Uterus (tissue), 2 donors: Measurements from ENCODE around the gene LRSAM1.

Source experiments
- POLR2A ChIP-seq, 2 donors: fragments of 450-650 bp; IDR thresholded peaks; one replicate each; pipeline ENCODE4 v1.6.1; 2016; ENCODE audit warnings: antibody characterized with exemption in 2 of 2, mild to moderate bottlenecking in 1 of 2, moderate library complexity in 1 of 2
- TF ChIP-seq, protein P1 (sequence below), 4 experiments: fragments of 200-600 bp in 2 of 4; fragments of 450-650 bp in 2 of 4; sonication (generic) in 2 of 4; IDR thresholded peaks; one replicate each; pipeline ENCODE4 v1.5.1; 2016 to 2019; ENCODE audit warnings: antibody characterized with exemption in 4 of 4, mild to moderate bottlenecking in 2 of 4, moderate library complexity in 1 of 4

DNA sequence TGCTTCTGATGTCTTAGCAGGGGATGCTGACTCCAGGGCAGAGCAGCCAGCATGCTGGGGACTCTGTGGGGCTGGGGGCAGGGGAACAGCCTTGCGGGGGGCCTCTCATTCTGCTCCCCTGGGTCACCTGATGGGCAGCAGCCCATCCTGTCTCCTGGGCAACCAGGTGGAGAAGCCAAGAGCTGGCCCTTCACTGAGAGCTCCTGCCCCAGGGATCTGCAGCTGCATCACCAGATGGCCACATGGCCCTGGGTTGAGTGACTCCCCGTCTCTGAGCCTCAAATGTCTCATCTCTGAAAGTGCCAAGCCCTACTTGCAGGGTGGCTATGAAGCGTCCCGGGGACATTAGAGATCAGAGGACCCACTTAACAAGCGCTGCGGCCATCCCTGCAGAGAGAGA, 49.1 kb downstream of the LRSAM1 start:
- no peak for TF ChIP-seq POLR2A (IDR thresholded peaks at IDR 0.05)
- TF ChIP-seq, protein P1, sequence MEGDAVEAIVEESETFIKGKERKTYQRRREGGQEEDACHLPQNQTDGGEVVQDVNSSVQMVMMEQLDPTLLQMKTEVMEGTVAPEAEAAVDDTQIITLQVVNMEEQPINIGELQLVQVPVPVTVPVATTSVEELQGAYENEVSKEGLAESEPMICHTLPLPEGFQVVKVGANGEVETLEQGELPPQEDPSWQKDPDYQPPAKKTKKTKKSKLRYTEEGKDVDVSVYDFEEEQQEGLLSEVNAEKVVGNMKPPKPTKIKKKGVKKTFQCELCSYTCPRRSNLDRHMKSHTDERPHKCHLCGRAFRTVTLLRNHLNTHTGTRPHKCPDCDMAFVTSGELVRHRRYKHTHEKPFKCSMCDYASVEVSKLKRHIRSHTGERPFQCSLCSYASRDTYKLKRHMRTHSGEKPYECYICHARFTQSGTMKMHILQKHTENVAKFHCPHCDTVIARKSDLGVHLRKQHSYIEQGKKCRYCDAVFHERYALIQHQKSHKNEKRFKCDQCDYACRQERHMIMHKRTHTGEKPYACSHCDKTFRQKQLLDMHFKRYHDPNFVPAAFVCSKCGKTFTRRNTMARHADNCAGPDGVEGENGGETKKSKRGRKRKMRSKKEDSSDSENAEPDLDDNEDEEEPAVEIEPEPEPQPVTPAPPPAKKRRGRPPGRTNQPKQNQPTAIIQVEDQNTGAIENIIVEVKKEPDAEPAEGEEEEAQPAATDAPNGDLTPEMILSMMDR (IDR thresholded peaks at IDR 0.05): no peak
